Anterior cingulate cortex (tissue), 58 donors: ENCODE results near the gene NR3C1.
A peak's percentile ranks its signal among the peaks of the same experiment; 100 is the strongest.

Experiments used
- DNase-seq, 58 donors: peaks; one replicate each; lab custom pipeline; 2025; lab: John Stamatoyannopoulos, UW

The NR3C1 gene

GRCh38 chr5:143403593-143404415 is at the start of gene NR3C1:
TSS of gene NR3C1 (minus strand) at chr5:143403686. CDS start at chr5:143400839, 2,847 bp downstream.
- peak; percentile 25 to 92 (median 83) for DNase-seq

GRCh38 chr5:143449772-143450171 is 46.3 kb upstream of the NR3C1 start:
- no peak for DNase-seq

- no peak for DNase-seq
These were observed 45.0 kb upstream of the NR3C1 start for GRCh38 chr5:143448518-143448917.

- DNase-seq = no peak
These were observed 44.5 kb upstream of the NR3C1 start for GRCh38 chr5:143447983-143448382.

- no peak for DNase-seq
These were observed 43.2 kb upstream of the NR3C1 start for GRCh38 chr5:143446535-143447226.

- no peak for DNase-seq
These were observed 42.3 kb upstream of the NR3C1 start for GRCh38 chr5:143445776-143446175.

- DNase-seq = no peak
These were observed 39.8 kb upstream of the NR3C1 start for GRCh38 chr5:143443330-143443729.

GRCh38 chr5:143442385-143442784 is 38.9 kb upstream of the NR3C1 start:
- DNase-seq = no peak

GRCh38 chr5:143440448-143441115 is 37.1 kb upstream of the NR3C1 start:
- DNase-seq = no peak

GRCh38 chr5:143437666-143438273 is 34.3 kb upstream of the NR3C1 start:
- DNase-seq = no peak

GRCh38 chr5:143436871-143437270 is 33.4 kb upstream of the NR3C1 start:
- DNase-seq = no peak

GRCh38 chr5:143435210-143435657 is 31.7 kb upstream of the NR3C1 start:
- DNase-seq = peak in 18 of 58 donors; percentile 2 to 40 (median 10)

- DNase-seq = peak in 1 of 58 donors; percentile 10
These were observed 31.0 kb upstream of the NR3C1 start for GRCh38 chr5:143434261-143435209.

GRCh38 chr5:143433670-143434069 is 30.2 kb upstream of the NR3C1 start:
- DNase-seq = no peak

- no peak for DNase-seq
These were observed 29.3 kb upstream of the NR3C1 start for GRCh38 chr5:143432658-143433239.

GRCh38 chr5:143431789-143432188 is 28.3 kb upstream of the NR3C1 start:
- DNase-seq = peak in 1 of 58 donors; percentile 13

GRCh38 chr5:143428738-143429420 is 25.4 kb upstream of the NR3C1 start:
- no peak for DNase-seq

- DNase-seq = no peak
These were observed 24.7 kb upstream of the NR3C1 start for GRCh38 chr5:143428155-143428554.
